MM.1S (cell line): Measurements from ENCODE around the gene CD86.
"Not testable (repeated sequence)": the region's sequence is repeated elsewhere in the genome, so short reads cannot be mapped to it uniquely, and the experiment has no call there.

Experiments
- DNase-seq: peaks from one replicate; pipeline ENCODE4 v3.0.0-alpha.2; 2015
- H2AFZ ChIP-seq: fragments of 300-600 bp; sonication (generic); 2 replicates; pipeline ENCODE4 v1.6.0; 2016; ENCODE audit warnings: antibody characterized with exemption, low read length
- H3F3A ChIP-seq: fragments of 300-600 bp; sonication (generic); 2 replicates; pipeline ENCODE4 v1.6.1; 2016; ENCODE audit warnings: mild to moderate bottlenecking, antibody characterized with exemption, low read length, moderate library complexity, mixed read lengths; ENCODE audit not compliant: insufficient read depth
- H3K27ac ChIP-seq: fragments of 300-600 bp; sonication (generic); 2 replicates; pipeline ENCODE4 v1.5.1; 2016; ENCODE audit warnings: mild to moderate bottlenecking, low read length
- H3K27me3 ChIP-seq: fragments of 300-600 bp; sonication (generic); replicated peaks from 2 replicates; pipeline ENCODE4 v1.6.0; 2016; ENCODE audit warnings: low read length; ENCODE audit not compliant: insufficient read depth
- H3K36me3 ChIP-seq: fragments of 300-600 bp; sonication (generic); replicated peaks from 2 replicates; pipeline ENCODE4 v1.6.1; 2016; ENCODE audit warnings: mild to moderate bottlenecking, low read length, mixed read lengths; ENCODE audit not compliant: insufficient read depth
- H3K4me1 ChIP-seq: fragments of 300-600 bp; sonication (generic); 2 replicates; pipeline ENCODE4 v1.6.1; 2016; ENCODE audit warnings: low read length, mixed read lengths
- H3K4me2 ChIP-seq: fragments of 300-600 bp; sonication (generic); 2 replicates; pipeline ENCODE4 v1.6.0; 2016; ENCODE audit warnings: low read depth, low read length
- H3K4me3 ChIP-seq: fragments of 300-600 bp; sonication (generic); 2 replicates; pipeline ENCODE4 v1.5.1; 2016; ENCODE audit warnings: low read length, mixed read lengths
- H3K79me2 ChIP-seq: fragments of 300-600 bp; sonication (generic); 2 replicates; pipeline ENCODE4 v1.6.1; 2016; ENCODE audit warnings: mixed run types, low read length, mixed read lengths
- H3K9ac ChIP-seq: fragments of 300-600 bp; sonication (generic); 2 replicates; pipeline ENCODE4 v1.6.1; 2016; ENCODE audit warnings: low read length, mixed read lengths
- H3K9me2 ChIP-seq: fragments of 300-600 bp; sonication (generic); replicated peaks from 2 replicates; pipeline ENCODE4 v1.6.1; 2016; ENCODE audit warnings: mild to moderate bottlenecking, low read length, mixed read lengths; ENCODE audit not compliant: insufficient read depth
- H3K9me3 ChIP-seq: fragments of 300-600 bp; sonication (generic); replicated peaks from 2 replicates; pipeline ENCODE4 v1.6.1; 2016; ENCODE audit warnings: mild to moderate bottlenecking, low read length, mixed read lengths; ENCODE audit not compliant: insufficient read depth
- H4K20me1 ChIP-seq: fragments of 300-600 bp; sonication (generic); 2 replicates; pipeline ENCODE4 v1.6.1; 2016; ENCODE audit warnings: mild to moderate bottlenecking, low read length, moderate library complexity, mixed read lengths; ENCODE audit not compliant: insufficient read depth
- EZH2 ChIP-seq: fragments of 300-600 bp; sonication (generic); optimal IDR thresholded peaks from 2 replicates; pipeline ENCODE3; 2017; ENCODE audit warnings: low read depth, mild to moderate bottlenecking, antibody characterized with exemption, low read length, mixed read lengths
- EZH2phosphoT487 ChIP-seq: fragments of 300-600 bp; sonication (generic); IDR thresholded peaks from 2 replicates; pipeline ENCODE4 v1.6.1; 2018; ENCODE audit warnings: antibody characterized with exemption, low read length
- TF ChIP-seq, protein P1 (sequence below): fragments of 300-600 bp; sonication (generic); IDR thresholded peaks from 2 replicates; pipeline ENCODE4 v1.5.1; 2016; ENCODE audit warnings: antibody characterized with exemption, low read length, mixed read lengths

The CD86 gene

DNA sequence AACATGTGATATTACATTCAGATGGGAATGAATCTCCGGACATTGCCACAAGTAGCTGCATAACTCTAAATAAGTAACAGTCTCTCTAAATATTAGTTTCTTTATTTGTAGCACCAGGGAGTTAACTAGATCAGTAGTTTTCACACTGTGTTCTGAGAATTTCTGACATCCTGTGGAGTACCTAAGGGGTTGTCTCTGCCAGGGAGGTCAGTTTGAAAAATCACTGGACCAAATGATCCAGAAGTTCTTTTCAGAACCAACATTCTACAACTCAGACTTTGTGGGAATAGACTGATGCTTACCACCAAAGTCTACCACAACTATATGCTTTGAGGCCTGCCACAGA lies 24.1 kb upstream of the CD86 start:
- Histone ChIP-seq H3K9ac (peak overlapping the region; percentile 34; the same call in 1 of the 2 replicates), H3K9me2 (no peaks in the 10 kb centered on the region), H3K27ac (peak overlapping the region; percentile 76), H3K79me2 (peaks cover 22% of the 10 kb centered on the region), H3K4me3 (peak overlapping the region; percentile 50), H3K4me1 (peaks cover 57% of the 10 kb centered on the region), H3K4me2 (peak overlapping the region; percentile 88), H4K20me1 (no peaks in the 10 kb centered on the region), H3K36me3 (no peaks in the 10 kb centered on the region), H3K27me3 (no peaks in the 10 kb centered on the region), H3K9me3 (no peaks in the 10 kb centered on the region), H2AFZ (peak overlapping the region; percentile 49; the same call in 1 of the 2 replicates), H3F3A (peaks cover 29% of the 10 kb centered on the region)
- TF ChIP-seq, protein P1, sequence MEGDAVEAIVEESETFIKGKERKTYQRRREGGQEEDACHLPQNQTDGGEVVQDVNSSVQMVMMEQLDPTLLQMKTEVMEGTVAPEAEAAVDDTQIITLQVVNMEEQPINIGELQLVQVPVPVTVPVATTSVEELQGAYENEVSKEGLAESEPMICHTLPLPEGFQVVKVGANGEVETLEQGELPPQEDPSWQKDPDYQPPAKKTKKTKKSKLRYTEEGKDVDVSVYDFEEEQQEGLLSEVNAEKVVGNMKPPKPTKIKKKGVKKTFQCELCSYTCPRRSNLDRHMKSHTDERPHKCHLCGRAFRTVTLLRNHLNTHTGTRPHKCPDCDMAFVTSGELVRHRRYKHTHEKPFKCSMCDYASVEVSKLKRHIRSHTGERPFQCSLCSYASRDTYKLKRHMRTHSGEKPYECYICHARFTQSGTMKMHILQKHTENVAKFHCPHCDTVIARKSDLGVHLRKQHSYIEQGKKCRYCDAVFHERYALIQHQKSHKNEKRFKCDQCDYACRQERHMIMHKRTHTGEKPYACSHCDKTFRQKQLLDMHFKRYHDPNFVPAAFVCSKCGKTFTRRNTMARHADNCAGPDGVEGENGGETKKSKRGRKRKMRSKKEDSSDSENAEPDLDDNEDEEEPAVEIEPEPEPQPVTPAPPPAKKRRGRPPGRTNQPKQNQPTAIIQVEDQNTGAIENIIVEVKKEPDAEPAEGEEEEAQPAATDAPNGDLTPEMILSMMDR, result no peak
- TF ChIP-seq EZH2phosphoT487 (no peak), EZH2 (no peak)
- DNase-seq, result no peak

DNA sequence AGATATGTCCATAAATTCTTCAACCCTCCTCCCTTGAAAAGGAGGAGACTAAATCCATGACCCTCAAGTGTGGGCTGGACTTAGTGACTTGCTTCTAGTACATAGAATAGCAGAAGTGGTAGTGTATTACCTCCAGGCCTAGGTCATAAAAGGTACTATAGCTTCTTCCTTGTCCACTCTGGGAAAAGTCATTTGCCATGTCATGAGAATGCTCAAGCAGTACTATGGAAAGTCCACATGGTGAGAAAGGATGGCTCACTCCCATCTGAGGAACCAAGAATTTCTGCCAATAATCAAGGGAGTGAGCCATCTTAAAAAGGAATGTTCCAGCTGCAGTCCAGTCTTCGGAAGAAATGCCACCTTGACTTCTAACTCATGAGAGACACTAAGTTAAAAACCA lies 22.6 kb upstream of the CD86 start:
- no peak overlapping the region for H3K27ac ChIP-seq
- no peak overlapping the region for H3K4me2 ChIP-seq
- H3K36me3 ChIP-seq, result no peaks in the 10 kb centered on the region
- H3F3A ChIP-seq, result peaks cover 29% of the 10 kb centered on the region
- no peak for TF ChIP-seq EZH2phosphoT487
- TF ChIP-seq, protein P1, result no peak
- no peak for TF ChIP-seq EZH2
- H3K4me1 ChIP-seq, result peaks cover 49% of the 10 kb centered on the region
- H3K9ac ChIP-seq, result no peak overlapping the region
- H3K4me3 ChIP-seq, result no peak overlapping the region
- DNase-seq, result no peak
- peaks cover 11% of the 10 kb centered on the region for H3K79me2 ChIP-seq
- no peak overlapping the region for H2AFZ ChIP-seq
- H3K9me3 ChIP-seq, result no peaks in the 10 kb centered on the region
- no peaks in the 10 kb centered on the region for H3K9me2 ChIP-seq
- H4K20me1 ChIP-seq, result no peaks in the 10 kb centered on the region
- no peaks in the 10 kb centered on the region for H3K27me3 ChIP-seq

DNA sequence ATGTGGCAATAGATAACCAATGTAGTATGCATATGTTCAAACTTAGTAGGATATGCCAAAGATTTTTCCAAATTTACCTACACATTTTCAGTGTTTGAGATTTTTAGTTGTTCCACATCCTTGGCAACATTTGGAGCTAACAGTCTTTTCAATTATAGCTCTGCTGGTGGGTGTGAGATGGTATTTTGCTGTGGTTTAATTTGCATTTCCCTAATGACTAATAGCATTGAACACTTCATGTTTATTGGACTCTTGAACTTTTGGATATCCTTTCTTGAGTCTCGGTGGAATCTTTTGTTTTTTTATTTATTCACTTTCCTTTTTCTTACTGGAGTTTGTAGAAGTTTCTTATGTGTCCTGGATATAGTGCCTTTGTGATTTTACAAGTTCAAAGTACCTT lies 22.1 kb upstream of the CD86 start:
- Histone ChIP-seq H3K79me2 (peaks cover 11% of the 10 kb centered on the region), H3K36me3 (no peaks in the 10 kb centered on the region), H3K9ac (no peak overlapping the region), H3K27ac (no peak overlapping the region), H2AFZ (no peak overlapping the region), H3K9me3 (no peaks in the 10 kb centered on the region), H3K4me3 (no peak overlapping the region), H3K27me3 (no peaks in the 10 kb centered on the region), H3K4me2 (no peak overlapping the region), H3K4me1 (peaks cover 49% of the 10 kb centered on the region), H3F3A (peaks cover 29% of the 10 kb centered on the region), H3K9me2 (no peaks in the 10 kb centered on the region), H4K20me1 (no peaks in the 10 kb centered on the region)
- no peak for TF ChIP-seq EZH2
- DNase-seq, result no peak

- not testable (repeated sequence) for H3K4me3 ChIP-seq, H3K9ac ChIP-seq, H3F3A ChIP-seq, H3K9me3 ChIP-seq, H3K9me2 ChIP-seq, H3K27me3 ChIP-seq, H2AFZ ChIP-seq, DNase-seq, H3K79me2 ChIP-seq, H3K36me3 ChIP-seq, H3K27ac ChIP-seq, H3K4me2 ChIP-seq, H3K4me1 ChIP-seq, H4K20me1 ChIP-seq
Measured at GRCh38 chr3:122047296-122047695, 7.9 kb upstream of the CD86 start.

DNA sequence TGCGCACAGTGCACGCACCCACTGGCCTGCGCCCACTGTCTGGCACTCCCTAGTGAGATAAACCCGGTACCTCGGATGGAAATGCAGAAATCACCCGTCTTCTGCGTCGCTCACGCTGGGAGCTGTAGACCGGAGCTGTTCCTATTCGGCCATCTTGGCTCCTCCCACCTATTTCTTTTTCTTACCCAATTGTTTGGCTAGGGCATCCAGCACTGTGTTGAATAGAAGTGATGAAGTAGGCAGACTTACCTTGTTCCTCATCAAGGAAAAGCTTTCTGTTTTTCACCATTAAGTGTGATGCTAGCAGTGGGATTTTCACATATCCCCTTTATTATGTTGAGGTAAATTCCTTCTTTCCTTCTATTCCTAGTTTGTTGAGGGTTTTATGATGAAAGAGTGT lies 7.4 kb upstream of the CD86 start:
- H3K36me3 ChIP-seq, H3K4me1 ChIP-seq, H3K9me3 ChIP-seq, H3K9me2 ChIP-seq, H3K9ac ChIP-seq, H4K20me1 ChIP-seq, H3K27me3 ChIP-seq, H3F3A ChIP-seq, H3K4me3 ChIP-seq, H3K79me2 ChIP-seq, H3K27ac ChIP-seq, DNase-seq, H2AFZ ChIP-seq, H3K4me2 ChIP-seq: not testable (repeated sequence)
